CD4-positive, alpha-beta T cell (primary cell): ENCODE data around the gene NPC1L1. TPM values are rescaled to one million over a fixed set of nuclear protein-coding genes. Genes with fewer than 3 reads are reported as not detected.

Experiments used
- ATAC-seq: fragments of 200-7000 bp; cut with Tn5 transposase; one replicate; pipeline ENCODE4 v1.10.0; 2022; ENCODE audit warnings: mild to moderate bottlenecking; ENCODE audit not compliant: poor library complexity
- CTCF ChIA-PET: fragments of 350-600 bp; sonication (Branson Sonifier 250); formaldehyde crosslinking; loops from one replicate; lab custom pipeline; 2021; ENCODE audit warnings: antibody characterized with exemption, inconsistent platforms; lab: Charles Lee
- POLR2A ChIA-PET: fragments of 350-600 bp; sonication (Branson Sonifier 250); formaldehyde crosslinking; loops from one replicate; lab custom pipeline; 2021; ENCODE audit warnings: antibody characterized with exemption, inconsistent platforms; lab: Charles Lee
- DNase-seq, 14 experiments: peaks; one replicate each; pipeline ENCODE4 v3.0.0-alpha.2; 2013 to 2020; ENCODE audit warnings: mixed read lengths in 2 of 14
- H3K27ac ChIP-seq, 2 donors: one replicate each; pipeline versions ENCODE4 v1.5.1 to v1.7.0; 2013; ENCODE audit warnings: low read length in 2 of 2, low read depth in 1 of 2, mild to moderate bottlenecking in 1 of 2
- H3K27me3 ChIP-seq, 2 experiments: 1 replicate in 1 of 2; 2 replicates in 1 of 2; pipeline versions ENCODE4 v1.6.1 to v1.7.0; 2013; ENCODE audit warnings: low read length in 2 of 2, control low read depth in 1 of 2, mild to moderate bottlenecking in 1 of 2, moderate library complexity in 1 of 2; ENCODE audit not compliant: insufficient read depth in 2 of 2, control insufficient read depth in 1 of 2
- H3K36me3 ChIP-seq: one replicate; pipeline ENCODE4 v1.6.1; 2013; ENCODE audit warnings: low read length, control low read depth; ENCODE audit not compliant: insufficient read depth
- H3K4me1 ChIP-seq: one replicate; pipeline ENCODE4 v1.6.1; 2013; ENCODE audit warnings: low read length, control low read depth; ENCODE audit not compliant: insufficient read depth
- H3K4me3 ChIP-seq: one replicate; pipeline ENCODE4 v1.5.1; 2013; ENCODE audit warnings: mild to moderate bottlenecking, low read length, moderate library complexity
- H3K9me3 ChIP-seq, 2 experiments: 1 replicate in 1 of 2; 2 replicates in 1 of 2; pipeline versions ENCODE4 v1.6.1 to v1.7.0; 2013; ENCODE audit warnings: low read length in 2 of 2, mild to moderate bottlenecking in 2 of 2, control low read depth in 1 of 2, moderate library complexity in 1 of 2; ENCODE audit not compliant: control insufficient read depth in 1 of 2, insufficient read depth in 1 of 2
- H3K27ac Mint-ChIP-seq: one replicate; pipeline ENCODE4 v1.8.0; 2020; ENCODE audit warnings: mixed read lengths
- H3K27me3 Mint-ChIP-seq: one replicate; pipeline ENCODE4 v1.8.0; 2021; ENCODE audit warnings: mixed read lengths
- H3K36me3 Mint-ChIP-seq: one replicate; pipeline ENCODE4 v1.8.0; 2021; ENCODE audit warnings: low read depth, mixed read lengths
- H3K4me1 Mint-ChIP-seq: one replicate; pipeline ENCODE4 v1.8.0; 2021; ENCODE audit warnings: low read depth, mixed read lengths
- H3K4me3 Mint-ChIP-seq: one replicate; pipeline ENCODE4 v1.8.0; 2020; ENCODE audit warnings: mild to moderate bottlenecking, mixed read lengths
- H3K9me3 Mint-ChIP-seq: one replicate; pipeline ENCODE4 v1.8.0; 2020; ENCODE audit warnings: mixed read lengths
- CTCF ChIP-seq: fragments of 200-600 bp; IDR thresholded peaks from one replicate; pipeline ENCODE4 v1.8.0; 2022; ENCODE audit warnings: antibody characterized with exemption, mild to moderate bottlenecking
- intact Hi-C, 2 experiments: fragments of 100-400 bp; cut with DNase I in 1 of 2; cut with micrococcal nuclease in 1 of 2; formaldehyde crosslinking; loops; one replicate each; pipeline versions ENCODE4 v1.15.1 to v1.9.0; 2023 to 2025; cut with DNase I, micrococcal nuclease
- total RNA-seq, 174 experiments: library from RNA in 2 of 174; stranded (reverse) in 2 of 174; gene quantifications; one replicate each; pipeline ENCODE4 v1.2.3 and lab custom pipeline; 2021 to 2026

Gene NPC1L1
- total RNA-seq, 2 experiments from 2014 or later: 0.08 TPM; not detected in 1

DNA sequence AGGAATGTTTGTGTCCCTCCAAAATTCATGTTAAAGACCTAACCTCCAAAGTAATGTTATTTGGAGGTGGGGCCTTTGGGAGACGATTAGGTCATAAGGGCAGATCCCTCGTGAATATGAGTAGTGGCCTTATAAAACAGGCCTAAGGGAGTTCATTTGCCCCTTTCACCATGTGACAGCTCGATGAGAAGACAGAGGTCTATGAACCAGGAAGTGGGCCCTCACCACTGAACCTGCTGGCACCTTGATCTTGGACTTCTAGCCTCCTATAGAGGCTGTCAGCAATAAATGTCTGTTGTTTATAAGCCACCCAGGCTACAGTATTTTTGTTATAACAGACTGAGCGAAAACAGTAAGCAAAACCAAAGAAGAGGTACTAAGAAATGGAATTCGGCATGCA, 64.8 kb downstream of the NPC1L1 start:
- peaks cover 74% of the 10 kb centered on the region for H3K4me1 Mint-ChIP-seq

GRCh38 chr7:44473295-44473694, 67.8 kb downstream of the NPC1L1 start:
- intact Hi-C loops: loop anchor here in 1 of 2 experiments (10.0 kb wide), 1 partner anchor 128 kb away; no protein-coding TSS in a partner anchor
- Histone ChIP-seq H3K27ac (no peak overlapping the region), H3K4me1 (peaks cover 10% of the 10 kb centered on the region), H3K36me3 (peaks cover 72% of the 10 kb centered on the region), H3K9me3 (no peaks in the 10 kb centered on the region), H3K4me3 (no peak overlapping the region), H3K27me3 (no peaks in the 10 kb centered on the region)
- TF ChIP-seq CTCF: no peak
- Mint-ChIP-seq H3K36me3 (peaks cover 94% of the 10 kb centered on the region), H3K27ac (no peak overlapping the region), H3K27me3 (no peaks in the 10 kb centered on the region), H3K4me1 (peaks cover 79% of the 10 kb centered on the region), H3K9me3 (no peaks in the 10 kb centered on the region), H3K4me3 (no peak overlapping the region)
- DNase-seq: no peak
- CTCF ChIA-PET: interaction anchor here (1.5 kb wide), 1 partner anchor 12 kb away, joined by 3 read pairs; no protein-coding TSS in a partner anchor
- POLR2A ChIA-PET: interaction anchor here (0.6 kb wide), 1 partner anchor 10 kb away, joined by 3 read pairs; no protein-coding TSS in a partner anchor
- no peak for ATAC-seq

More for the DNA sequence above, 64.8 kb downstream of the NPC1L1 start:
- CTCF ChIA-PET: interaction anchor here (0.9 kb wide), 1 partner anchor 235 kb away, joined by 3 read pairs; no protein-coding TSS in a partner anchor
- Histone ChIP-seq H3K36me3 (peaks cover 78% of the 10 kb centered on the region), H3K27me3 (no peaks in the 10 kb centered on the region), H3K27ac (no peak overlapping the region), H3K9me3 (no peaks in the 10 kb centered on the region), H3K4me1 (peaks cover 8% of the 10 kb centered on the region), H3K4me3 (no peak overlapping the region)
- no peaks in the 10 kb centered on the region for H3K27me3 Mint-ChIP-seq
- intact Hi-C loops: loop anchor here (2.0 to 10.0 kb wide), 3 partner anchors 16 to 132 kb away; no protein-coding TSS in a partner anchor
- DNase-seq: no peak
- H3K4me3 Mint-ChIP-seq: no peak overlapping the region
- no peak overlapping the region for H3K27ac Mint-ChIP-seq
- POLR2A ChIA-PET: no interaction called here
- no peaks in the 10 kb centered on the region for H3K9me3 Mint-ChIP-seq
- peaks cover 94% of the 10 kb centered on the region for H3K36me3 Mint-ChIP-seq
- TF ChIP-seq CTCF: no peak
- no peak for ATAC-seq

GRCh38 chr7:44472843-44473242, 68.3 kb downstream of the NPC1L1 start:
- no peaks in the 10 kb centered on the region for H3K9me3 ChIP-seq
- H3K36me3 ChIP-seq: peaks cover 73% of the 10 kb centered on the region
- POLR2A ChIA-PET: no interaction called here
- no peak overlapping the region for H3K4me3 Mint-ChIP-seq
- H3K36me3 Mint-ChIP-seq: peaks cover 96% of the 10 kb centered on the region
- no peak overlapping the region for H3K4me3 ChIP-seq
- no peak for TF ChIP-seq CTCF
- H3K27ac ChIP-seq: no peak overlapping the region
- no peaks in the 10 kb centered on the region for H3K27me3 Mint-ChIP-seq
- peaks cover 10% of the 10 kb centered on the region for H3K4me1 ChIP-seq
- no peaks in the 10 kb centered on the region for H3K27me3 ChIP-seq
- CTCF ChIA-PET: interaction anchor here (1.5 kb wide), 1 partner anchor 12 kb away, joined by 3 read pairs; no protein-coding TSS in a partner anchor
- intact Hi-C loops: loop anchor here in 1 of 2 experiments (10.0 kb wide), 1 partner anchor 128 kb away; no protein-coding TSS in a partner anchor
- H3K27ac Mint-ChIP-seq: no peak overlapping the region
- ATAC-seq: no peak
- H3K9me3 Mint-ChIP-seq: no peaks in the 10 kb centered on the region
- H3K4me1 Mint-ChIP-seq: peaks cover 83% of the 10 kb centered on the region
- DNase-seq: no peak
